Activated naive CD4-positive, alpha-beta T cell treated with anti-CD3 and anti-CD28 coated beads, Interleukin-2, amount 10 ng/mL, durations not matched to agents 5 hours and 36 hours (primary cell): ENCODE results near the gene RAB8A. TPM values are rescaled to one million over a fixed set of nuclear protein-coding genes. Genes with fewer than 3 reads are reported as not detected.

ENCODE experiments used
- total RNA-seq, 2 experiments: library from RNA; stranded (reverse); gene quantifications; one replicate each; pipeline ENCODE4 v1.2.3, GENCODE V29; 2021

The RAB8A gene
- total RNA-seq = 100 to 1,000 TPM; 107 to 112 TPM

GRCh38 chr19:16111160-16111908 is at the start of gene RAB8A:
TSS of gene RAB8A (plus strand) at chr19:16111889. CDS start at chr19:16111902, 13 bp downstream.

GRCh38 chr19:16076154-16076957 is 35.3 kb upstream of the RAB8A start, which contains the start of gene TPM4:
TSS of gene TPM4 (plus strand) at chr19:16076495. CDS start at chr19:16076566, 71 bp downstream.

GRCh38 chr19:16143399-16144215 is 31.9 kb downstream of the RAB8A start, which contains the start of gene HSH2D:
TSS of gene HSH2D (plus strand) at chr19:16143685. CDS start at chr19:16148751, 5,066 bp downstream.

Other genes starting within 250 kb of the RAB8A start
- not detected for gene CYP4F2, start 213.8 kb upstream of the RAB8A start, total RNA-seq
- not detected for gene CYP4F11, start 177.4 kb upstream of the RAB8A start, total RNA-seq
- not detected for gene OR10H4, start 162.9 kb upstream of the RAB8A start, total RNA-seq
- 100 to 1,000 TPM; 334 to 348 TPM for gene TPM4, start 35.4 kb upstream of the RAB8A start, total RNA-seq
- gene HSH2D, start 31.8 kb downstream of the RAB8A start, total RNA-seq = 10 to 100 TPM; 38.1 to 40.3 TPM
- gene CIB3, start 61.6 kb downstream of the RAB8A start, total RNA-seq = not detected
- 10 to 100 TPM; 59.5 to 60.7 TPM for gene FAM32A, start 73.5 kb downstream of the RAB8A start, total RNA-seq
- 100 to 1,000 TPM; 130 to 136 TPM for gene AP1M1, start 86.0 kb downstream of the RAB8A start, total RNA-seq
- gene KLF2, start 212.9 kb downstream of the RAB8A start, total RNA-seq = 100 to 1,000 TPM; 386 to 395 TPM